8988T (cell line): ENCODE results near the gene PHF21A.

Source experiments
- DNase-seq: peaks from one replicate; pipeline ENCODE4 v3.0.0; 2011

PHF21A gene

GRCh38 chr11:46072172-46072964 is 48.9 kb downstream of the PHF21A start:
- DNase-seq: no peak

DNA sequence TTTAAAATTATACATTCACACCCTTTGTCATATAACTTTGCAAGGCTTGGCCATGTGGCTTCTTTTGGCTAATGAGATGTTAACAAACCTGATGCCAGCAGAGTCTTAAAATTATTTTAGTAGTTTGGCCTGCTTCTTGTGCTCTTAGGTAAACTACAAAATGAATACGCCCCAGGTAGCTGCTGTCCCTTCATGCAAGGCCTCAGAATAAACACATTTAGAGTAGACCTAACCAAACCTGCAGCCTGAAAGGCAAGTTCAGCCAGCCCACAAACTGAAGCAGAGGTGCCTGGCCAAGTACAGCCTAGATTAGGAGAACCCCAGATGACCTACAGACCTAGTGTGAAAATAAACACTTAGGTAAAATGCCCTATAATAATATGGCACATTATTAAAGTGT is 50.2 kb downstream of the PHF21A start:
- DNase-seq: no peak

DNA sequence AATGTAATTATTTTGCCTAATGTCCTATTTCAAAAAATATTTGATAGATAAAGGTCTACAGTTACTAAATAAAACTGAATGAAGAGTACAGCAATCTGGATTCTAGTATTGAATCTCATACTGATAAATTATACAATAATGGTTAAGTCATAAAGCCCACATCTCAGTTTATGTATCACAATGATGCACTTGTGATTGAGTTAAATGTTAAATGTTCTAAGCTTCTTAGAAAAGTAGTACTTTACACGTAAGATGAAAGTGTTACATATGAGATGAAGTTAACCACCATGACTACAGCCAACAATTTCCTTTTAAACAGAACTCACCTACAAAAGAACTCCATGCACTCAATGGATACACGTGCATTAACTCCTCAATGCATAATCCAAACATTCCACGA is 51.7 kb downstream of the PHF21A start:
- no peak for DNase-seq

- no peak for DNase-seq
Measured at GRCh38 chr11:46066335-46066734, 54.9 kb downstream of the PHF21A start.

DNA sequence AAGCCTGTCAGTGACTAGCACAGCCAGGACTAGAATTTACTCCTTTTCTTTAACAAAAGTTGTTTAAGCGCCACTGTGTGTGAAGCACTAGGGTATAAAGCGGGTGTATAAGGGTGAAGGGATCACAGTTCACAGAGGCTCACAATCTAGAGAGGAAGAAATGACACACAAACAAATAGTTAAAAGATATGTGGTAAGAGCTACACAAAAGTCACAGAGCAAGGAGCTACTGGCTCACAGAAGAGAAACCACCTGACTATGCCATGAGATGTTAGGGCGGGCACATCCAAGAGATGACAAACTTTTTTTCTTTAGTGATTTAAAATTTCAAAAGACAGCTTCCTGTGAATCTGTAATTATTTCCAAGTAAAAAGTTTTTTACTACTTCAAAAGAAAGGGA is 55.6 kb downstream of the PHF21A start:
- no peak for DNase-seq

DNA sequence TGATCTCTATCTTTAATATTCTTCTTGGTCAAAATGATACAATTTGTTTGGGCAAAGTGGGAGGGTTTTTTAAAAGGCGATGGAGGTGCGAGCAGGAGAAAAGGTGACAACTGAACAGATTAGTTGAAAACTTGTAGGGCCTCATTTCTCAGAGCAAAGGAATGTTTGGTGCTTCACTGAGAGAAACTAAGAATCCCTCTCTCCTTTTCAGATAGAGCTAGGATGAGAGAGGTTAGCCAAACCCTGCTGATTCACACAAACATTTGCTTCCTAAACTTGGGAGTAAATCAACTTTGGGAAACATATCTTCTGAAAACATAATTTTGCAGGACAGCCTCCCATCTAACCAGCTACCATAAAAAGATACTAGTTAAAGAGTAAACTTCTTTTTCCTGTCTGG is 57.0 kb downstream of the PHF21A start:
- no peak for DNase-seq

GRCh38 chr11:46063138-46063537 is 58.1 kb downstream of the PHF21A start:
- DNase-seq: no peak

GRCh38 chr11:46060013-46060412 is 61.2 kb downstream of the PHF21A start:
- no peak for DNase-seq

DNA sequence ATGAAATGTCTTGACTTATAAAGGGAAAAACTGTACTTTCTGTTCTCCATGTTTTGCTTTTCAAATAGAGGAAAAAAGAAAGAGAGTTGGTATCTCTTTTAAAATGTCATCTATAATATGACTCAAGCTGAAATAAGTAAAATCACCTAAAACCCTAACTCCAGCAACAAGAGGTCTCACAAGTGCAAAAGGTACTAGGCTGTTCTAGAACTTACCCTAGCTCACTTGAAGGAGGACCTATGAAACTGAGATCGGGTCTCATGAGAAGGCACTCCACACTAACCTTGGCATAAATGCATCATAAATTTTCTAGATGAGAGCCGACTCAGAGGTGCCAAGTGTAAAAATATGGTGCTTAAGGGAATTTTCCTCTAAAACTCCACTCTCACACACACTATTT is 63.8 kb downstream of the PHF21A start:
- DNase-seq: no peak

GRCh38 chr11:46055371-46055770 is 65.9 kb downstream of the PHF21A start:
- no peak for DNase-seq

DNA sequence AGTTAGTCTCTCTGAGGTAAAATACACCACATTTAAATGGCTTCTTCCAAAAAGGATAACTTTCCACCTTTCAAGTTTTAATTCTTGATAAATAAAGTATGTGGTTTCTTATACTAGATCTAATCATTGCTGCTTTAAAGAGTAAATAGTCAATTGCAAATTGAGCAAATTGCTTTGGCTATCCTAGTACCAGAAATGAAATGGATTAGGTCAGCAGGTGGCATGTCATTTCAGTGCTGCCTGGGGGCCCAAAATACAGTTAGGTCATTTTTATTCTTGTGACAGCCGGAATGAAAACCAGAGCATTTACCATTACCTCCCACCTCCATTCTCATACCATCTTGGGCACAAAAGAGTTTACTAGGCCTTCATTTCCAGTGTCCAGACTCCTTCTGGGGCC is 70.2 kb downstream of the PHF21A start:
- no peak for DNase-seq

- no peak for DNase-seq
Measured at GRCh38 chr11:46050662-46051061, 70.6 kb downstream of the PHF21A start.

DNA sequence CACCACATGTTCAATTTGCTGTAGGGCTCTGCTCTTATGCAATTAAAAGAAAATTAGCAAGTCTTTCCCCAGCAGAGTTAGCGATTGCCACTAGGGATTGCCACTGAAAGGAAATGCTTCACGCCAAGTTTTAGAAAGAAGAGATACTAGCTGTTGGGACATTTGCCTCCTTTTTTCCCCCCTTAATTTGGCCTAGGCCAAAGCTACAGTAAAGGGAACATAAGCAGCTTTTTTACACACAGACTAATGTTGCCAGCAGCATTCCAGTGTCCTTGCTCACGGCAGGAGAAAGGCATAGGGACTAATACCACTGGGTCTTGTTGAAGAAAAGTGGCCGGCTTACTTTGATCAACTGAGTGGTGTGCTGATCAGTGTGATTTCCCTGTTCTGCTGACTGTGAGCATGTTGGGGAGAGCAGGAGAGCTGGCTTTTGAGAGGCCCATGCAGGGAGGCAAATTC is 71.2 kb downstream of the PHF21A start:
- DNase-seq: no peak

GRCh38 chr11:46049325-46049897 is 71.8 kb downstream of the PHF21A start:
- no peak for DNase-seq

- no peak for DNase-seq
Measured at GRCh38 chr11:46048198-46048597, 73.1 kb downstream of the PHF21A start.

GRCh38 chr11:46047520-46047919 is 73.7 kb downstream of the PHF21A start:
- no peak for DNase-seq

GRCh38 chr11:46045811-46046210 is 75.4 kb downstream of the PHF21A start:
- no peak for DNase-seq

- DNase-seq: no peak
Measured at GRCh38 chr11:46044601-46045000, 76.7 kb downstream of the PHF21A start.

DNA sequence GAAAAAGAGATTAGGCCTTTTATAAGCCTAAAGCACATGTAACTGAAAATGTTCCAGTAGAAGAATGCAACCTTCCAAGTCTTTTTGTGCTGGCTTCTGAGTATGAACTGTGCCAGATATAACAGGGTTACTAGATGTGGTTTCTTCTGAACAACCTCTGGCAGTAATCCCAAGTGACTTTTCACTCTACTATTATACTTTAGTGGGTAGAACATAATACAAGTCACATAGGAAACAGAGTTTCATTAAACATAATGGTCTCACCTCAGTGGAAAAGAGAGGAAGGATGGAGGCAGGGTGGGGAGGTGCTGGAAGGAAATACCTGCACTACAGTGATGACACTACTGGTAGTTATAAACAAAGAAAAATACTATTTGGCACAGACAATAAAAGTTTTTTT is 81.3 kb downstream of the PHF21A start:
- DNase-seq: no peak

DNA sequence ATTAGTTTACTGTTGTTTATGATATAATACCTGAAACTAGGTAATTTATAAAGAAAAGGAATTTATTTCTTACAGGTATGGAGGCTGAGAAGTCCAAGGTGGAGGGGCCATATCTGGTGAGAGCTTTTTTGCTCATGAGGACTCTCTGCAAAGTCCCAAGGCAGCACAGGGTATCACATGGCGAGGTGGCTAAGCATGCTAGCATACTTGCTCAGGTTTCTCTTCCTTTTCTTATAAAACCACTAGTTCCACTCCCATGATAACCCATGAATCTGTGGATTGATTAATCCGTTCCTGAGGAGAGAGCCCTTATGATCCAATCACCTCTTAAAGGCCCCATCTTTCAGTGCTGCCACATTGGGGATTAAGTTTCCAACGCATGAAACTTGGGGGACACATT is 82.7 kb downstream of the PHF21A start:
- no peak for DNase-seq

- no peak for DNase-seq
Measured at GRCh38 chr11:46036969-46037368, 84.3 kb downstream of the PHF21A start.

DNA sequence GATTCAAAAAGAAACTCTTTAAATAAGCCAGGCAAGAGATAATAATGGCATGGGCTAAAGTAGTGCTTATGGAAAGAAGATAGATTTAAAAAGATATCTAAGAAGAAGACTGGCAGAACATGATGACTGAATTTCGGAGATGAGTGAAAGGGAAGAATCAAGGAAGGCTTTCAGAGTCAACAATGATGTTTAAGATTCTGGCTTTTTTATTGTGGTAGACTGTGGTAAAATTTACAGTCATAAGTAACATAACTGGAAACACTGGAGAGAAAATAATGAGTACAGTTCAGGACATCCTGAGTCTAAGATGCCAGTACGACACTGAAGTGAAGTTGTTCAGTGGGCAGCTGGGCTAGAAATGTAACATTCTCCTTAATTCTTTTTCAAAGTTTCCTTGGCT is 85.2 kb downstream of the PHF21A start:
- no peak for DNase-seq

DNA sequence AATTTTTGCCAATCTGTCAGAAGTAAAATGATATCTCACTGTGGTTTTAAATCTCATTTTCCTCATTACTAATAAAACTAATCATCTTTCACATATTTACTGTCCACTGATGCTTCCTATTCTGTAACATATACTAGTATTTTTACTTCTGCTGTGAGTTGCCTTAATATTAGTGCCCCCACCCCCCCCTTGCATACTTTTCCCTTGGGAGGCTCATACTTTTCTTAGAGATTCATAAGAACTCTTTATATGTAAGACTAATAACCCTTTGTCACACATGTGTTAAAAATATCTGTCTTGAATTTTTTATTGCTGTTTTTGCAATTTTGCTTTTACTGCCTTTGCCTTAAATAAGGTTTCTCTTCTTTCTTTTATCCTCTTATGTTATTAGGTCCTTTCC is 87.2 kb downstream of the PHF21A start:
- DNase-seq: no peak

DNA sequence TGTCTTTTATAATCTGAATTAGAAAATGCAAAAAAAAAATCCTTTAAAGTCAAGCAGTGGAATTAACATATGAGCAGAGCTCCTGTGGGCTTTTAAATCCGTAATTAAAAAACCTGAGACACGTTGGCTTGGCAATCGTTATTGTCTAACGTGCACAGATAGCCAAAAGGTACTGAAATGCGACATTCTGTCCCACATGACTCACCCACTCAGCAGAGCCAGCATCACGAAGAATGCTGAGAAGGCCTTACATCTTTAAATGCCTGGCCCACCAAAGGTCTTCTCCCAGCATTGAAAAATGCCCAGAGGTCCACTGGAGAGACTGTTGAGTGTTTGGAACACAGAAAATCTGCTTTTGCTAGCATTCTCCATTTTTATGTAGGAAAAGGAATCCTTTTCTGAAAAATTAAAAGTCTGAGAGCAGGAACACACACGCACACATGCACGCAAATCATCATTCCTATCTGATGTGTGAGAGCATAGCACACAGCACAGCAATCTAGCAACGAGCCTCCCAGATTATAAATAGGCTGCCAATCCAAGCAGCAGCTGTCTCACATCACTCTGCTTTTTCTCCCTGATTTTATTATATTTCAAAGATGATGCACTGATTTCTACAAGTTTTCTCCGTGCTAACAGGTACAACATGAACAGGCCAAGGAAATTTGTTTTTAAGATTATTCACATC is 94.5 kb downstream of the PHF21A start:
- DNase-seq: no peak
